Endothelial cell of umbilical vein (primary cell): ENCODE measurements around the gene SLC2A14.

ENCODE experiments used
- CTCF ChIP-seq, 2 donors: IDR thresholded peaks; 1 replicate in 1 of 2; 2 replicates in 1 of 2; pipeline ENCODE4 v1.5.1; 2011; ENCODE audit warnings: low read length in 2 of 2, mild to moderate bottlenecking in 2 of 2, moderate library complexity in 2 of 2, control low read depth in 1 of 2, inconsistent platforms in 1 of 2, low read depth in 1 of 2; ENCODE audit not compliant: insufficient read depth in 1 of 2; ENCODE audit errors: extremely low read depth in 1 of 2
- EZH2 ChIP-seq: IDR thresholded peaks from 2 replicates; pipeline ENCODE4 v1.6.1; 2012; ENCODE audit warnings: borderline replicate concordance, low read depth, mild to moderate bottlenecking, moderate library complexity, low read length, inconsistent platforms; ENCODE audit not compliant: severe bottlenecking
- JUN ChIP-seq: IDR thresholded peaks from 2 replicates; pipeline ENCODE4 v1.6.1; 2011; ENCODE audit warnings: borderline replicate concordance, low read depth; ENCODE audit not compliant: insufficient read length, insufficient read depth
- POLR2A ChIP-seq: IDR thresholded peaks from 2 replicates; pipeline ENCODE4 v1.6.1; 2012; ENCODE audit warnings: low read depth, mild to moderate bottlenecking, control low read depth, low read length
- POLR2AphosphoS5 ChIP-seq: IDR thresholded peaks from 2 replicates; pipeline ENCODE4 v1.6.1; 2012; ENCODE audit warnings: low read depth, mild to moderate bottlenecking, control low read depth, low read length, moderate library complexity; ENCODE audit not compliant: insufficient read depth

GRCh38 chr12:7877420-7877819 lies 4.7 kb upstream of the SLC2A14 start:
- TF ChIP-seq POLR2AphosphoS5 (no peak), CTCF (IDR thresholded peaks at IDR 0.05; ENCODE audit: extremely low read depth in 1 of 2, insufficient read depth in 1 of 2, low read depth in 1 of 2, low read length in 2 of 2) (no peak), POLR2A (no peak), EZH2 (no peak), JUN (no peak)
